ENCODE data around the gene TTC39C.

Gene TTC39C

DNA sequence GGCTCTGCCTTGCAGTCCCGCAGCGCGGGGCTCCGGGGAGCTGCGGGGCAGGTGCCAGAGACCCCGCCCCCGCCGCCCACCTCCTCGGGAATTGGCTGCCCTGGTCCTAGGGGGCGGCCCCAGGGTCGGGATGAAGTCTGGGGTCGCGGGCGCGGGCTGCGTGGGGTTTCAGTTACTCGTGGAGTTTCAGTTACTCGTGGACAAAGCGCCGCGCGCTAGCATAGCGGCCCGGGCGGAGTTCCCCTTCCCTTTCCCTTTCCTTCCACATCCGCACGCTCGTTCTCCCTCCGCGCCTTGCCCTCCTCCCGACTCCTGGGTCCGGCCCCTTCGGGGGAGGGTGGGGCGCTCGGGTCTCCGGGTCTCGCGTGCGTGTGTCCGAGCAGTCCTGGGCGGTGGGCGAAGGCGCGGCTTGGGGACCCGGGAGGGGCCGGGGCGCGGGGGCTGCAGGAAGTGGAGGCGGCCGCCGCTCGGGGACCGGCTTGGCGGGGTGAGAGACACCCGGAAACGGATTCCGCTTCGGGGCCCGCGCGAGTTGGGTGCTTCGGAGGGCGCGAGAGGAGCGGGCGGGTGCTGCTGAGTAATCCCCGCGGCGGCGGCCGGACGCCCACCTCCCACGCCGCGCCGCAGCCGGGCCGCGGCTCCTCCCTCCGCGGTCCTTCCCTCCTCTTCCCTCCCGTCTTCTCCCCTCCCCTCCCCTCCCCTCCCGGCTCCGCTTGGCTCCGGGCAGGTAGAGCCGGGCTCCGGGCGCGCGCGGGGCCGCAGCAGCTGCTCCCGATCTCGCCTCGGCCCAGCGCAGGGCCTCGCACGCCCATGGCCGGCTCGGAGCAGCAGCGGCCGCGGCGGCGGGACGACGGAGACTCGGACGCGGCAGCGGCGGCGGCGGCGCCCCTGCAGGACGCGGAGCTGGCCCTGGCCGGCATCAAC lies at the start of gene TTC39C:
TTC39C (plus strand) TSS at position 693 of the 924 bp plus-strand sequence; CDS start at position 811, 118 bp downstream.
- peak; percentile 62 for DNase-seq (ENCODE audit: low spot score)

DNA sequence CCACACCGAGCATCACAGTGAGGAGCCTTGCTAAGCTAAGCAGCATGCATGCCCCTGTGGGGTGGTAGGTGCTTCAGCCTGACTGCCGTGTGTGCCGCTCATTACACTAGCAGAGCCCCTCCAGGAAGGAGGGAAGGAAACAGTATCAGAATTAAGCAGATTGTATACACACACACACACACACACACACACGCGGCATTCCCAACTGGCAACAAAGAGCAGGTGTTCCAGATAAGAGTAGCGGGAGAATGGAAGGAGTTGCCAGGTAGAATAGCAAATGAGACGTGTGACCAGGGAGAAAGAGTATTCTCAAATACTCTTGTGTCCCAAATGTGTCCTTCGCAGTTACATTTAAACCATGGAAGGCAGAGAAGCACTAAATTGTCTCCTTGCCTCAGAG lies 47.6 kb upstream of the TTC39C start:
- no peak for DNase-seq (ENCODE audit: low spot score)

DNA sequence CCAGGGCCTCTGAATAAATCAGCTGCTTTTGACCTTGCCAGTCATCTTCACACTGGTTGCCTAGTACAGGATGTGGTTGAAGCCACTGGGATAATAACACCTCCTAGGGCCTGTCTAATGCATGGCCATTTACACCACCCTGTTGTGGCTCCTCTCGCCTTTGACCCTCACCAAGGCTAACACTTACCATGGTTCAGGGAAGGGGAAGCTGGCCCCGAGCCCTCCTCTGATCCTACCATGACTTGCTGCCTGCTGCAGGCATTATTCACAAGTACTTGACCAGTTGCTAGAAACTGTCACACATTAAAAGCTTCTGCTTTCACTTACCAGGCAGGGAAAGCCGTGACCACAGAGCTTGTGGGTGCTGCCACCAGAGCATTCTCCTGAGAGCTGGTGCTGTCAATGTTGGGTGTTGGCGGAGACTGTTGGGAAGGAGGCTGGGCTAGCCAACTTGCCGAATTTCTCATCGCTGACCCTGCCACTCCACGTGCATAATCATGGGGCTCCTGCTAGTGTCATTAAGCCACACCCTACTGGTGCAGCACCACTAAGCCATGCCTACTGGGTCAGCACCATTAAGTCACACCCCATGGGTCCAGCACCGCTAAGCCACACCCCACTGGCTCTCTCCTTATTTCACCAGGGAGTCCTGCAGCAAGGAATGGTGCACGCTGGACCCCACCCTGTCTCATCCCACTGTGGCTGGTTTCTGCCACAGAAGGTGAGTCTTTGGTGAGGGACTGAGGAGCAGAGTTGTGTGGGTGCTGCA lies 47.0 kb upstream of the TTC39C start:
- DNase-seq (ENCODE audit: low spot score): no peak

DNA sequence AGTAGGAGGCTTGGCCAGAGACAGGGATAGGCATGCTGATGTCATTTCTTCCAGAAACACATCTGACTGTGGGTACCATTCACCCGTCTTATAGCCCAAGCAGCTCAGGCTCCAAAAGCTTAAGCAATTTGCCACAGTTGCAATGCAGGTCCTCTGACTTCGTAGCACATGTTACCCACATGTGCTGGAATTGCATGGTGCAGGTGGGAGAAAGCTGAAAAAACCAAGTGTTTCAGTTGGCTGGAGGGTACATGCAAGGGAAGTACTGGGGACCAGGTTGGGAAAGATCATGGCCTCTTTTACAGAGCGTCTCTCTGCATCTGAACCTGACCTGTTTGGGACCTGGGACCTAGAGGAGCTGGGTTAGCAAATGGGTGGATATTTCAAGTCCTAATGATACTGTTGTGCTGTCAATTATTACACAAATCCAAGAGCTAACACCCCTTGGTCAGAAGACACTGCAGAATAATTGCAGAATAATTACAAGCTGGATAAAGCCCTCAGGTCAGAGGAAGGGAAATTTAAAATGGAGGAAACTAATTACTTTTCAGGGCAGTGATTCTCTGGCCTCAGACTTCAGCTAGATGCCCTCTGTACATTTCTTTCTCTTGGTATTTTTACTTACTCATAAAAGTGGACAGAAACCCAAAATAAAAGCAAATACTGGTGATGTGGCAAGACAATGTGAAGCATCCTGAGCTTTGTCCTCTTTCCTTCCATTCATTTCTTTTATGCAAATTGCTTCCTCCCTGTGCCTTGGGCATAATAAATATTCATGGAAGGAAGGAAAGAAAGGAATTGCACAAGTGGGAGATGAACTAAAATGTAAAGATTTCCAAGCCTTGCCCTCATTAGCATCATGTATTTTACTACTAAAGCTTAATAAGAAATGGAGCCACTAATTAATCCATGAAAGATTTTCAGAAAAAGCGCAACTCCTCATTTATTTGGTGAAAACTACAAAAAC lies 45.6 kb upstream of the TTC39C start:
- no peak for DNase-seq (ENCODE audit: low spot score)

DNA sequence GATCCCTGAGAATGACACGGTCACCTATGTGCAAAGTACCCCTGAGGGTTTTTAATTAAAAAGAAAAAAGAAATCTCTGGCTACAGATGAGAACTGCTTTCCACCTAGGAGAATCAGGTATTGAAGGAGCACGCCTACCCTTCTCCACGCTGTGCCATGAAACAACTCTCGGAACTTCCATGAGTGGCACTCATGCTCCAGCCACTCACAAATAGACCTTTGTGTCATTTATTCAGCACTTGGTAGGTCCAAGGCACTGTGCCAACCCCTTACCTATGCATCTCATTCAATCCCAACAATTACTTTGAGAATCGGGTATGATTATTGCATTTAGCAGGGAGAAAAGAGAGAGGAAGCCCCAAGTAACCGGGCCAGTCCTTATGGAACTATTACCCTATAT lies 44.9 kb upstream of the TTC39C start:
- DNase-seq (ENCODE audit: low spot score): no peak

DNA sequence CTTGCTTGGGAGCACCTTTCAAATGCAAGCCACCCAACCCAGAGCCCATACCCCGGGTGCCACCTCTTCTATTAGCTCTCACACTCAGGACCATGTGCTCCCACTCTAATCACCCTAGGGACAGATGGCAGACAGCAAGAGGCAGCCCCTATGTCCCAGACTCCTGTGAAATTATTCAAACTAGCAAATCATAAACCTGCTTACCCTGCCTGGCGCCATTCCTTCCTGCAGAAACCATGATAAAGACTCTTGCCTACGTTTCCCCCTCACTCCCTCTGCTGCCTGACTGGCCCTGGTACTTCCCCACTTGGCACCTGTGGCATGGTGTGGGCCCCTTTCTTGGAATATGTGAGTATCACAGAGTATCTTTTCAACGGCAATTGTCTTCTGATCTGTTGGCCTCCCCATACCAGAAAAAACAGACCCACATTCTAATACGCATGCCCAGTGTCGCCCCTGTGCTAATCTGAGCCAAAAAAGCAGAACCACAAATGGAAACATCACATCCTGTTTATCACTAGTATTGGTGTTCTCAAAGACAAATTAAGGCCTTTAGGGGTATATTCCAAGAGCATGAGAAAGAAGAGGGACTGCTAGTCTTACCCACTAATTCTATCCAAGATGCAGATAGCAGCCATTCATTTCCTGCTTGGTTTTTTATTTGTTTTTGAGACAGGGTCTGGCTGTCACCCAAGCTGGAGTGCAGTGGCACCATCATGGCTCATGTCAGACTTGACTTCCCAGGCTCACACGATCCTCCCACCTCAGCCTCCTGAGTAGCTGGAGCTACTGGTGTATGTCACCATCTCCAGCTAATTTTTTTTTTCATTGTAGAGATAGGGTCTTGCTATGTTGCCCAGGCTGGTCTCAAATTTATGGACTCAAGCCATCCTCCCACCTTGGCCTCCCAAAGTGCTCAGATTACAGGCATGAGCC lies 44.1 kb upstream of the TTC39C start:
- no peak for DNase-seq (ENCODE audit: low spot score)

DNA sequence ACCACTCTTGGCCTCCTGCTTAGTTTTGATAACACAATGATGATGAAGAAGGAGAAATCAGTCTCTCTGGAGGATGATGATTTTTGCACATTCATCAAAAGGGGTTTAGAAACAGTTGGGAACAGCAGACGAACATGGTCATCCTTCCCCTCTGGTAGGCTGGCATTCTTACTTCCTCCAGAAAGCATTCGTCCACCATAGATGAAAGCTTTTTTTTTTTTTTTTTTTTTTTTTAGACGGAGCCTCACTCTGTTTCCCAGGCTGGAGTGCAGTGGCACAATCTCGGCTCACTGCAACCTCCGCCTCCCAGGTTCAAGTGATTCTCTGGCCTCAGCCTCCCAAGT lies 43.5 kb upstream of the TTC39C start:
- DNase-seq (ENCODE audit: low spot score): no peak

DNA sequence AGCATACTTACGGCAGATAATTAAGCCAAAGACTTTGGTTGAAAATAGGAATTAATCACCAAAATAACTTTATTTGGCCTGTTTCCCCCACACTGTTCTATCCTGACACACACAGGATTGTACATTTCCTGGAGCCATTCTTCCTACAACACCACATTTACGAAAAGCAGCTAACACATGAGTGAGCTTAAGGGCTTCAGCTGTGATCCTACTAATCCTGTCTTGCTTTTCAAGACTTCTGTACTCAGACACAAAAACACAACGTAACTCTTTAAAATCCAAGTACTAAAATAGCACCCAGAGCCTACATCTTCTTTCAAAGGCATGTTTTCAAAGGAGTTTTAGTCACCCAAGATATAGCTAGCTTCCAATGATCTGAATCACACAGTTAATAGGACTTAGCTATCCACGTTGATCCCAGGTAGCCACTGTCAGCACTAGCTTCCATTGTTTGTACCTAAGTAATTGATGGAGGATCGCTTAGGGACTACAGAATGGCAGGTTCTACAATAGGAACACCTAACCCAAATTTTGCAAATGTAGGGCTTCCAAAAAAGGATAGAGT lies 42.8 kb upstream of the TTC39C start:
- no peak for DNase-seq (ENCODE audit: low spot score)

DNA sequence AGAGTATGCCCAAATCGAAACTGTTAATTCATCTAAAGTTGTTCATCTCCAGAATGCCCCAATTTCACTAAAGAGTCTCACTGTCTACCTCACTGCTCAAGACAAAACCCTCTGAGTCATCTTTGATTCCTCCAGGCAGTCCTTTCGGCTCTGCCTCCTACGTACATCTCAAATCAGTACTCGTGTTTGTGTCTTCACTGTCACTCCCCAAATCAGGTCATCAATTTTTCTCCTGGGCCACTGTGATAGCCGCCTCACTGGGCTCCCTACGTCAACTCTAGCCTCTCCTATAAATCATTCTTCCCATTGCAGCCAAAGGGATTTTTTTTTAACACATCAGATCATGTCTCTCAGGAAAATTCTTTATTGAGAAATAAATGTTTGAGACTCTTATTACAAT lies 42.1 kb upstream of the TTC39C start:
- DNase-seq (ENCODE audit: low spot score): no peak

DNA sequence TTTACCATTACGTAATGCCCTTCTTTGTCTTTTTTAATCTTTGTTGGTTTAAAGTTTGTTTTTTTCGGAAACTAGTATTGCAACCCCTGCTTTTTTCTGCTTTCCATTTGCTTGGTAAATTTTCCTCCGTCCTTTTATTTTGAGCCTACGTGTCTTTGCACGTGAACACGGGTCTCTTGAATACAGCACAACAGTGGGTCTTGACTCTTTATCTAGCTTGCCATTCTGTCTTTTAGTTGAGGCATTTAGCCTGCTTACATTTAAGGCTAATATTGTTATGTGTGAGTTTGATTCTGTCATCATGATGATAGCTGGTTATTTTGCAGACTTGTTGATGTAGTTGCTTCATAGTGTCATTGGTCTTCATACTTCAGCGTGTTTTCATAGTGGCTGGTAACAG lies 37.5 kb upstream of the TTC39C start:
- DNase-seq (ENCODE audit: low spot score): no peak

DNA sequence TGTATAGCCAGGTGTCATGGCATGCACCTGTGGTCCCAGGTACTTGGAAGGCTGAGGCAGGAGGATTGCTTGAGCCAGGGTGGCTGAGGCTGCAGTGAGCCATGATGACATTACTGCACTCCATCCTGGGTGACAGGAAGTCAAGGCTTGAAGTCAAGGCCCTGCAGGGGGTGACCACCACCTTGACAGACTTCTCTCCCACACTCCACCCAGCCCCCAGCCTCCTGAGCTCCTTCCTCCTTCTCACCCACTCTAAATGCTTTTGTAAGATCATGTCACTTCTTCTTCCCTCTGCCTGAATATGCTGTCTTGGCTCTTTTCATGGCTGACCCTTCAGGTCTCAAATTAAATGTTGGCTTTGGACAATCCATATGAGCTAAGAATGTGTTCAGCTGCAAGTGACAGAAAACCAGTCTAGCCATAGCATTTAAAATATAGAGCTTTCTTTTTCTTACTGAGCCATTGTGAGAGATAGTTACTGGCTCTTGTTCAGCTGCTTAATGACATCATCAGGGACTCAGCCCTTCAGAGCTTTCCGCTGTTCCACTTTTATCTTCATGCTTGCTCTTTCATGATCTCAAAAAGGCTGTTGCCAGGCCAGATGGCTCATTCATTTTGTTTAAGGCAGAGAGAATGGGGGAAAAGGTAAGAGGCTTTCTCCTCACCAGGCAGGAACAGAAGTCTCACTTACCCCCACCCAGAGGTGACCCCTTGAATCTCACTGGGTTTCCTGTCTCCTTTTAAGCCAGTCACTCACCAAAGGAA lies 36.7 kb upstream of the TTC39C start:
- no peak for DNase-seq (ENCODE audit: low spot score)

DNA sequence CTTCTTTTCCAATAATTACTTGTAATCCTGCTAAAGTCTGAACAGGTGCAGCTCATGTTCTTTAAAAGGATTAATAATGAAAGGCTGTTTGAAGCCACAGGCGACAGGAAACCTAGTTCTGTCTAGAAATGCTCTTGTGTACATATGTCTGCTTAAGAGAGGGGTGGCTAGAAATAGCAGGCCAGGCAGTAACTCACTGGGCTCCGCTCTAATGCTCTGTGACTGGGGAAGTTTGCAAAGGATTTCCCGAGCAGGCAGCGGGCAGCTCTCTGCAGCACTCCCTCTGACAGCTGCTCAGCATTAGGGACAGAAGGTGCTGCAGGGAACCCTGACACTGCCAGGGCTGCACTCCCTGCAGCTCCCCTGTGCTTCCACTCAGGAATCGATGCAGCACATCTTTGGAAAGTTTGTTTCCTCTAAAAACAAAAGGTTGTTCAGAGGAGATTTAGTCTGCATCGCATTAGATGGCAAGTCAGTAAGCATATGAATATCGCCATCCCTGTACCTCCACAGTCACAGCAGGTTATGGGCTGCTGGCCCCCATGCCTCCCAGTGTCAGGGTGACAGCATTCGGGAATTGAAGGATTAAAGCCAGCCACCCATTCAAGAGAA lies 33.1 kb upstream of the TTC39C start:
- DNase-seq (ENCODE audit: low spot score): no peak

DNA sequence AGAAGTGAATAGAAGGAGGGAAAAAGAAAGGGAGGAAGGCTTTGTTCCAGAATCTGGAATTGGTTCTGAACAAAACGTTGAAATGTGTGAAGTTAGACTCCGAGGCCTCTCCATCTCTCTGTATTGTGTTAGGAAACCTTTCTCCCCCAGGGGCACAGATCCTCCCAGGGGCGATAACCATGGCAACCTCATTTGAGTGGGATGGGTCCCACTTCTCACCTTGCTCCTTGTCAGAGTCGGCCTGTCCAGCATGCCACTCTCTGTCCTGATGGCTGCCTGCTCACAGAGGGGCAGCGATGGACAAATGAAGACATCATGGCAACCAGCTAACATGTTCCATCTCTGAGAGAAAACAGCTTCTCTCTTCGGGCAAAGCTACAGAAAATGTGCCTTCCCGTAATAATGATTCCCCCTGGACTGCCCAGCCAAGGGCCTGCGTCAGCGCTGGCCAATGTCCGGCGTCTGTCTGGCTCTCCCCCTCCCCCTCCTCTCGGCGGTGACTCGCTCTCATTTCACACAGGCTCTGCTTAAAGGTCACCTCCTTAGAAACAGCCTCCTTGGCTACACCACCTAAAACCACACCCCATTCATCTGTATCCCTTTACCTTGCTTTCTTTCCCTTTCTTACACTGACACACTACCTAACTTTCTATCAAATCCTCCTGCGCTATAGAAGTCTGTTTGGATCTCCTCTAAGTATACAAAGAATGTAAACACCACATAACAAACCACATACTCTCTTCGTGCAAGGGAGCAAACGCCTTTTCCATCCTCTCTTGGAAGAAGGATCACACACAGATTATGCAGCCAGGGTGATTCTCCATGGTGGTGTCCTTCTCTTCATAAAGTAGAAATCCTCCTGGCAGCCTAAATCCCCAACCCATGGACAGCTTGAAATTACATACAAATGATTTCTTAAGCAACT lies 32.1 kb upstream of the TTC39C start:
- no peak for DNase-seq (ENCODE audit: low spot score)

DNA sequence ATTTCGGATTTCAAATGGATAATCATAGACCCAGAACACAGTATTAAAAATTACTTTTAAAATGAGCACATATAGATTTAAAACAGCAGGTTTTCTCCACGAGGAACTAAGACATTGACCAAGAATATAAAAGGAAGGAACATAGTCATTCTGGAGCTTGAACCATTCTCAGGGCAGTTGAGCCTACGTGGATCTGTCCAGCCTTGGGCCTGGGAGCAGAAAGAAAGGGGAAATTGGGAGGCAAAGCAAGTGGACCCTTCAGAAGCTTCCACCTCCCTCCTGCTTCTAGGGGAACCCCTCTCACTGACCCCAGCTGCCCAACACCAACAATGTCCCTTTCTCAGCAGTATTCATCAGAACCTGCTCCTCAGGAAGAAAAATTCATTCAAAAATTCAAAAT lies 31.4 kb upstream of the TTC39C start:
- no peak for DNase-seq (ENCODE audit: low spot score)

DNA sequence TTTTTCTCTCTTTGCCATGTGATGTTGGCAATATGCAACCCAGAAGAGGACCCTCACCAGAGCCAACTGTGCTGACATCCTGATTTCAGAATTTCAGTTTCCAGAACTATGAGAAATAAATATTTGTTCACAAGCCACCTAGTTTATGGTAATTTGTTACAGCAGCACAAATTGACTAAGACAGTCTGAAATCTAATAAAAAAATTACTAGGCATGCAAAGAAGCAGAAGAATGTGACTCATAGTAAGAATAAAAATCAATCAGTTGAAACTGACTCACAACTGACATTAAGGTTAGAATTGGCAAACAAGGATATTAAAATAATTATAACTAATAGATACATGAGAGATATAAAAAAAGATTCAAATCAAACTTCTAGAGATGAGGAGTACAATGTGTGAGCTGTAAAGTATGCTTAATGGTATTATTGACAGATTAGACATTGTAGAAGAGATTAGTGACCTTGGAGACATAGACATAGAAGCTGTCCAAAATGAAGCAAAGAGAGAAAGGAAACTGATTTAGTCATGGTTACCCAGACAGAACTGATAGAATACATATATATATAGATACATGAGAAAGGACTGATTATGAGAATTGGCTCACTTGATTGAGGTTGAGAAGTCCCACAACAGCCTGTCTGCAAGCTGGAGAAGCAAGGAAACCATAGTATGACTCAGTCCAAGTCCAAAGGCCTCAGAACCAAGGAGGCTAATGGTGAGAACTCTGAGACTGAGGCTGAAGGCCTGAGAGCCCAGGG lies 27.8 kb upstream of the TTC39C start:
- DNase-seq (ENCODE audit: low spot score): no peak

DNA sequence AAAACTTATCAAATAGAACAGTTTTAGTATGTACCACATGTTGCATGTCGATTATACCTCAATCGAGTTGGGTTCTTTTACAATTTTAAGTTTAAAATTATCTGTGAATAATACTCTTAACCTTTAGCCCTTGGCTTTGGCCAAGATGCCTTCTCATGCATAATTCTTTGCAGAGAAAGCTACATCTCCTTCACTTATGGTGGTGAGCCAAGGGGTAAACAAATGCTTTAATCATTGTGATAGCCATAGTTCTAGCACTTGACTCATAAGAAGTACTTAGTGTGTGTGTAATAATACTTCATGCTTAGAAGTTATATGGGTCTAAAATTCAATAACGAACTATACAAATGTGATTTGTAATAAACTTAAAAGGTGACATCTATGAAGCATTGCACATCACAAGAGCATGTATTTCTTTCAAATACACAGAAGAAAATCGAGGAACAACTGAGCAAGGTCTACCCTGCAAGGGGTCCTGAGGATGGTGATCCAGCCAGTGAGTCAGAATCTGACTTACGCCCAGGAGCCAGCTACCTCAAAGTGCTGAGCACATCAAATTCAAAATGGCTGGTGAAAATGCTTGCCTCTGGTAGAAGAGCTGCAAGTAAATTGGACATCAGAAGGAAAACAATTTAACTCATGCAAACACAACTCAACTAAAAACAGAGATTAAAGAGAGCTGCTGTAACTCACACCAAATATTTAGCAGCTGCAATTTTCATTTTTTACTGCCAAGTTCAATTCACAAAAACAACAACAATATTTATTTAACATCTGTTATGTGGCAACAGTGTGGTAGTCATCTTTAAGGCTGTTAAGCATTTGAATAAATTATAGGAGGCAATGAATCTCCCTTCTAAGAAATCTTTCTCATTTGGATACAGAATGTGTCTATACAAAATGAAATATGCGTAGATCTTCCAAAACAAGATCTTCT lies 23.8 kb upstream of the TTC39C start:
- no peak for DNase-seq (ENCODE audit: low spot score)

Data from HuH-7 (cell line).